HG02852 (cell line): ENCODE data around the gene CDK17.
"Not testable (repeated sequence)": the region's sequence is repeated elsewhere in the genome, so short reads cannot be mapped to it uniquely, and the experiment has no call there.

Experiments used
- ATAC-seq: cut with Tn5 transposase; IDR thresholded peaks from one replicate; pipeline ENCODE4 v1.9.1; 2021; ENCODE audit warnings: mild to moderate bottlenecking, moderate library complexity; ENCODE audit not compliant: unreplicated experiment

The CDK17 gene

GRCh38 chr12:96359328-96359727 lies 40.9 kb downstream of the CDK17 start:
- ATAC-seq = no peak

- no peak for ATAC-seq
Measured at GRCh38 chr12:96356831-96357230, 43.4 kb downstream of the CDK17 start.

GRCh38 chr12:96354844-96355534 lies 45.2 kb downstream of the CDK17 start:
- no peak for ATAC-seq

GRCh38 chr12:96354326-96354725 lies 45.9 kb downstream of the CDK17 start:
- ATAC-seq = no peak

GRCh38 chr12:96352161-96352835 lies 47.9 kb downstream of the CDK17 start:
- no peak for ATAC-seq

- no peak for ATAC-seq
Measured at GRCh38 chr12:96350982-96351381, 49.3 kb downstream of the CDK17 start.

- no peak for ATAC-seq
Measured at GRCh38 chr12:96347130-96347699, 53.0 kb downstream of the CDK17 start.

GRCh38 chr12:96346716-96347115 lies 53.5 kb downstream of the CDK17 start:
- ATAC-seq = not testable (repeated sequence)

- no peak for ATAC-seq
Measured at GRCh38 chr12:96344124-96344695, 56.0 kb downstream of the CDK17 start.

- ATAC-seq = peak; percentile 89
Measured at GRCh38 chr12:96343347-96343954, 56.8 kb downstream of the CDK17 start.

- ATAC-seq = not testable (repeated sequence)
Measured at GRCh38 chr12:96339666-96340065, 60.6 kb downstream of the CDK17 start.

GRCh38 chr12:96338852-96339471 lies 61.3 kb downstream of the CDK17 start:
- no peak for ATAC-seq

GRCh38 chr12:96337953-96338352 lies 62.3 kb downstream of the CDK17 start:
- ATAC-seq = no peak

GRCh38 chr12:96336489-96336888 lies 63.8 kb downstream of the CDK17 start:
- ATAC-seq = no peak

- peak; percentile 90 for ATAC-seq
Measured at GRCh38 chr12:96335270-96335669, 65.0 kb downstream of the CDK17 start.

- ATAC-seq = no peak
Measured at GRCh38 chr12:96334502-96334901, 65.7 kb downstream of the CDK17 start.

GRCh38 chr12:96329545-96329944 lies 70.7 kb downstream of the CDK17 start:
- ATAC-seq = no peak

- ATAC-seq = no peak
Measured at GRCh38 chr12:96329018-96329417, 71.2 kb downstream of the CDK17 start.

- ATAC-seq = peak; percentile 23
Measured at GRCh38 chr12:96327889-96328288, 72.3 kb downstream of the CDK17 start.

- ATAC-seq = peak; percentile 93
Measured at GRCh38 chr12:96327346-96327745, 72.9 kb downstream of the CDK17 start.

GRCh38 chr12:96326628-96327227 lies 73.5 kb downstream of the CDK17 start:
- ATAC-seq = no peak
